ENCODE data around the gene RDM1.

RDM1 gene

DNA sequence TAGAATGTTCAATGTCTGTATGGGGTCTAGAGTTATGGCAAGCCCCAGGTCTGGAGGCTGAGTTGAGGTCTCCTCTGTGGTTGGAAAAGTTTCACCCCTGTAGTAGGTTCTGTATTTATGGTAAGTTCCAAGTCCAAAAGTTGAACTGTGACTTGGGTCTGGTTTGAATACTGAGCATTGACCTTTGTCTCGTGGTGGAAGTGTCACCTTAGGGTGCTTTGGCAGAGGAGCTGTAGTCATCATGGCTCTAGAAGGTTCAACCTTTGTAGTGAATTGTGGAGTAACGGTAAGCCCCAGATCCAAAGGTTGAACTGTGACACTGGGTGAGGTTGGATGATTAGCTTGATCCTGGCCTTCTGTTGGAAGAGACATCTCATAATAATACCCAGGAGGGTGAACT is 17.6 kb downstream of the RDM1 start:
- Histone ChIP-seq H3K79me2 (ENCODE audit: control insufficient read depth, insufficient read depth, low read length, unreplicated experiment) (no peaks in the 10 kb centered on the region), H3K27me3 (ENCODE audit: insufficient read depth, low read length) (0 out of 2 replicates have a peak, but pooled peaks cover 3% of the 10 kb centered on the region), H3K36me3 (ENCODE audit: insufficient read depth, low read length) (no peaks in the 10 kb centered on the region), H2AFZ (ENCODE audit: low read length, unreplicated experiment) (no peak overlapping the region), H3K4me1 (ENCODE audit: control insufficient read depth, insufficient read depth, low read length, unreplicated experiment) (no peaks in the 10 kb centered on the region), H3K27ac (ENCODE audit: low read depth, low read length) (no peak overlapping the region), H3K4me3 (ENCODE audit: low read depth, low read length) (no peak overlapping the region)

DNA sequence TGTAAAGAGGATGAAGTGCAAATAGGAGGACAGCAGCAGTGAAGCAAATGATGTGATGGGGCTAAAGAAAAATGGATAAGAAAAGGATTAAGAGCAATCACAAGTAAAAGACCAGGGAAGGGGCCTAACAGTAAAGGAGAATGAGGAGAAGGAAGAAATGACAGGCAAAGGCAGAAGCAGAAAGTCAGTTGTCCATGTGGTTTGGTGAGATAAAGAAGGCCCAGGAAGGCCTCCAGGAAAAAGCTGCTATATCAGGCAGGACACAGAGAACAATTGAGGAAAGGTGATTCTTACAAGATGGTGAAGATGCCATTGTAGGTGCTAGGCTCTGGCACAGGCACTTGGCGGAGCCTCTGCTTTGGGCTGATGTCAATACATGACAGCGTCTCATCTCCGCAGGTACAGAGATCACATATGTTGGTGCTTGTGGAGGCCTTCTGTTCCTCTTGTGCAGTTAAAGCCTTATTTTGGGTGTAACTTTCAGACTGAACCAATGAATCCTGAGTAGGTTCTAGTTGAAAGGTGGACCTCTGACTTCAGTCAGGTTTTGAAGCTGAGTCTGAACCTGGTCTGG is 18.1 kb downstream of the RDM1 start:
- H3K27me3 ChIP-seq (ENCODE audit: insufficient read depth, low read length): 0 out of 2 replicates have a peak, but pooled peaks cover 3% of the 10 kb centered on the region

DNA sequence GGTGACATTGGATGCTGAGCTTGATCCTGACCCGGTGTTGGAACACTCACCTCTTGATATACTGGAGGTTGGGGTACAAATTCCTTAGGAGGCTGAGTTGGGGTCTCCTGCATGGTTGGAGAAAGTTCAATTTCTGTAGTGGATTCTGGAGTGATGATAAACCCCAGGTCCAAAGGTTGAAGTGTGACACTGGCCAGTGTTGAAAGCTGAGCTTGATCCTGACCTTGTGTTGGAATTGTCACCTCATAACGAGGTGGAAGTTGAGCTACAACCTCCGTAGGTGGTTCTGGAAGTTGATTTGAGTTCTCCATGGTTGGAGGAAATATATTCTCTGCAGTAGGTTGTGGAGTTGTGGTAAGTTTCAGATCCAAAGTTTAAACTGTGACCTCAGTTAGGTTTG is 21.2 kb downstream of the RDM1 start:
- Histone ChIP-seq H2AFZ (ENCODE audit: low read length, unreplicated experiment) (no peak overlapping the region), H3K27me3 (ENCODE audit: insufficient read depth, low read length) (0 out of 2 replicates have a peak, but pooled peaks cover 3% of the 10 kb centered on the region), H3K27ac (ENCODE audit: low read depth, low read length) (no peak overlapping the region), H3K79me2 (ENCODE audit: control insufficient read depth, insufficient read depth, low read length, unreplicated experiment) (no peaks in the 10 kb centered on the region), H3K4me1 (ENCODE audit: control insufficient read depth, insufficient read depth, low read length, unreplicated experiment) (no peaks in the 10 kb centered on the region), H3K36me3 (ENCODE audit: insufficient read depth, low read length) (no peaks in the 10 kb centered on the region), H3K4me3 (ENCODE audit: low read depth, low read length) (no peak overlapping the region)

More for the DNA sequence above, 18.1 kb downstream of the RDM1 start:
- no peak overlapping the region for H3K4me3 ChIP-seq (ENCODE audit: low read depth, low read length)
- no peak overlapping the region for H2AFZ ChIP-seq (ENCODE audit: low read length, unreplicated experiment)
- no peak overlapping the region for H3K27ac ChIP-seq (ENCODE audit: low read depth, low read length)
- no peaks in the 10 kb centered on the region for H3K79me2 ChIP-seq (ENCODE audit: control insufficient read depth, insufficient read depth, low read length, unreplicated experiment)
- H3K4me1 ChIP-seq (ENCODE audit: control insufficient read depth, insufficient read depth, low read length, unreplicated experiment): no peaks in the 10 kb centered on the region
- H3K36me3 ChIP-seq (ENCODE audit: insufficient read depth, low read length): no peaks in the 10 kb centered on the region

DNA sequence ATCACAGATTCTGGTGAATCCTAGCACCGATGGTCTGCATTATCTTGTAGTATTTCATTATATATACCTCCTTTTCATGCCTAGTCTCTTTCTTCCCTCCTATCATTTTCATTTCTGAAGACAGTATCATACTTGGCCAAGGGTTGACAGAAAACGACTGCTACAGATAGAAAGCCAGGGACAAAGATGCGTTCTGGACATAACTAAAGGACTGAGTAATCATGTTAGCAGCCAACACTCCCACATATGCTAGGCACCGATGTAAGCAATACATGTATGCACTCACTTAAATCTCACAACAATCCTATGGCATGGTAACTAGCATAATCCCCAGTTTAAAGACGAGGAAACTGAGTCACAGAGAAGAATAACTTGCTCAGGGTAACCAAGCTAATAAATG is 22.9 kb downstream of the RDM1 start:
- H3K27me3 ChIP-seq (ENCODE audit: insufficient read depth, low read length): 0 out of 2 replicates have a peak, but pooled peaks cover 3% of the 10 kb centered on the region
- H3K36me3 ChIP-seq (ENCODE audit: insufficient read depth, low read length): no peaks in the 10 kb centered on the region
- H2AFZ ChIP-seq (ENCODE audit: low read length, unreplicated experiment): no peak overlapping the region
- no peaks in the 10 kb centered on the region for H3K4me1 ChIP-seq (ENCODE audit: control insufficient read depth, insufficient read depth, low read length, unreplicated experiment)
- no peak overlapping the region for H3K27ac ChIP-seq (ENCODE audit: low read depth, low read length)
- H3K79me2 ChIP-seq (ENCODE audit: control insufficient read depth, insufficient read depth, low read length, unreplicated experiment): no peaks in the 10 kb centered on the region
- no peak overlapping the region for H3K4me3 ChIP-seq (ENCODE audit: low read depth, low read length)

DNA sequence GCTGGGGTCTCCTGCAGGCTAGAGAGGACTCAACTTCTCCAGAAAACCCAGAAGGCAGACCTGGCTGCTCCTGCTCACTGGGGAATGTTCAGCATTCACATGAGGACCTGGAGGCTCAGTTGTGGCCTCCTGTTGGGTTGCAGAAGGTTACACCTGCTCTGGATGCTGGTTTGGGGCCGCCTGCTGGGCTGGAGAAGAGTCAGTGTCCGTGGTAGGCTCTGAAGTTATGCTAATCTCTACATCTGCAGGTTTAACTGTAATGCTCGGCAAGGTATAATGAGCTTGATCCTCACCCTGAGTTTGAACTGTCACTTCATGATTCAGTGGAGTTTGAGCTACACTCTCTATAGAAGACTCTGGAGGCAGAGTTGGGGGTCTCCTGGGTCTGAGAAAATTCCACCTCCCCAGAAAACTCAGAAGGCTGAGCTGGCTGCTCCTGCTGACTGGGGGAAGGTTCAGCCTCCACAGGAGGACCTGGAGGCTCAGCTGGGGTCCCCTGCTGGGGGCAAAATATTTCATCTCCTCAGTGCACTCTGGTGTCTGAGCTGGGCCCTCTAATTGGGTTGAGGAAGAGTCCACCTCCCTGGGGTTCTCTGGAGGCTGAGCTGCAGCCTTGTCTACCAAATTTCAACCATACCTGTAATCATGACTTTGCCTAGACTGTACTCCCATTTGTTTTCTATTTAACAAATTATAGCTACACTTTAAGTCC is 23.5 kb downstream of the RDM1 start:
- Histone ChIP-seq H3K4me1 (ENCODE audit: control insufficient read depth, insufficient read depth, low read length, unreplicated experiment) (no peaks in the 10 kb centered on the region), H3K36me3 (ENCODE audit: insufficient read depth, low read length) (no peaks in the 10 kb centered on the region), H2AFZ (ENCODE audit: low read length, unreplicated experiment) (no peak overlapping the region), H3K27ac (ENCODE audit: low read depth, low read length) (no peak overlapping the region), H3K4me3 (ENCODE audit: low read depth, low read length) (no peak overlapping the region), H3K79me2 (ENCODE audit: control insufficient read depth, insufficient read depth, low read length, unreplicated experiment) (no peaks in the 10 kb centered on the region), H3K27me3 (ENCODE audit: insufficient read depth, low read length) (0 out of 2 replicates have a peak, but pooled peaks cover 3% of the 10 kb centered on the region)

DNA sequence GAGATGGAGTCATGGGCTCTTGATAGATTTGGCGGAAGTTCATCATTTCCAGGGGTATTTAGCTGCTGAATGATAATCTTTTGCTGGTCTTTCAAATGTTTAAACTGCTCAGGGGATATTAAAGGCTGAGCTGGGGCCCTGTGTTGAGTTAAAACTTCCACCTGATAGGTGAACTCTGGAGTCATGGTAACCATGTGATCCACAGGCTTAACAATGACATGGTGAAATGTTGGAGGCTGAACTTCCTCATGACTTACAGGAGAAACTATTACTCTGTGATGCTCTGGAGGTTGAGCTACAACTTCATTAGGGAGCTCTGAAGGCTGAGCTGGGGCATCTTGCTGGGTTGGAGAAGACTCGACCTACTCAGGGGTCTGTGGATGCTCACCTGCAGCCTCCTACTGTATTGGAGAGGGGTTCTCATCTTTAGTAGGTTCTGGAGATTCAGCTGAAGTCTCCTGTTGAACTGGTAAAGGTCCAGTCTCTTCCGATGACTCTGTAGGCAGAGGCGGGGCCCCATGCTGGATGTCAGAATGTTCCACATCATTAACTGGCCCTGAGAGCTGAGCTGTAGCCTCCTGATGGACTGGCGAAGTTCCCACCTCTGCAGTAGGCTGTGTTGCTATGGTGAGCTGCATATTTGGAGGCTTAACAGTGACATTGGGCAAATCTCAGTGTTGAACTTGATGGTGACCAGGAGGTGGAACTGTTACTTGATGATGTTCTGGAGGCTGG is 24.2 kb downstream of the RDM1 start:
- H3K4me3 ChIP-seq (ENCODE audit: low read depth, low read length): no peak overlapping the region

DNA sequence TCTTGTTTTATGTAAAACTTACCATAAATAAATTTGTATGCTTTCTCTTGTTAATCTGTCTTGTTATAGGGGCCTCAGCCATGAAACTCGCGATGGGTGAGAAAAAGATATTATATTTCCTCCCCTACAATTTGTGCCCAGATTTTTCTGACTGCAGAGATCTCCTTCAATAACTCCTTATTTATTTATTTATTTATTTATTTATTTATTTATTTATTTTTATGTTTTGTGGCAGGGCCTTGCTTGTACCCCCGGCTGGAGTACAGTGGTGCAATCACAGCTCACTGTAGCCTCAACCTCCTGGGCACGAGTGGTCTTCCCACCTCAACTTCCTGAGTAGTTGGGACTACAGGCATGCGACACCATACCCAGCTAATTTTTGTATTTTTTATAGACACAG is 27.1 kb downstream of the RDM1 start:
- Histone ChIP-seq H3K27ac (ENCODE audit: low read depth, low read length) (no peak overlapping the region), H2AFZ (ENCODE audit: low read length, unreplicated experiment) (no peak overlapping the region), H3K4me3 (ENCODE audit: low read depth, low read length) (no peak overlapping the region), H3K36me3 (ENCODE audit: insufficient read depth, low read length) (no peaks in the 10 kb centered on the region), H3K27me3 (ENCODE audit: insufficient read depth, low read length) (no peaks in the 10 kb centered on the region), H3K79me2 (ENCODE audit: control insufficient read depth, insufficient read depth, low read length, unreplicated experiment) (no peaks in the 10 kb centered on the region), H3K4me1 (ENCODE audit: control insufficient read depth, insufficient read depth, low read length, unreplicated experiment) (no peaks in the 10 kb centered on the region)

More for the DNA sequence above, 24.2 kb downstream of the RDM1 start:
- Histone ChIP-seq H3K27me3 (ENCODE audit: insufficient read depth, low read length) (no peaks in the 10 kb centered on the region), H3K79me2 (ENCODE audit: control insufficient read depth, insufficient read depth, low read length, unreplicated experiment) (no peaks in the 10 kb centered on the region), H3K27ac (ENCODE audit: low read depth, low read length) (no peak overlapping the region), H2AFZ (ENCODE audit: low read length, unreplicated experiment) (no peak overlapping the region), H3K36me3 (ENCODE audit: insufficient read depth, low read length) (no peaks in the 10 kb centered on the region), H3K4me1 (ENCODE audit: control insufficient read depth, insufficient read depth, low read length, unreplicated experiment) (no peaks in the 10 kb centered on the region)

DNA sequence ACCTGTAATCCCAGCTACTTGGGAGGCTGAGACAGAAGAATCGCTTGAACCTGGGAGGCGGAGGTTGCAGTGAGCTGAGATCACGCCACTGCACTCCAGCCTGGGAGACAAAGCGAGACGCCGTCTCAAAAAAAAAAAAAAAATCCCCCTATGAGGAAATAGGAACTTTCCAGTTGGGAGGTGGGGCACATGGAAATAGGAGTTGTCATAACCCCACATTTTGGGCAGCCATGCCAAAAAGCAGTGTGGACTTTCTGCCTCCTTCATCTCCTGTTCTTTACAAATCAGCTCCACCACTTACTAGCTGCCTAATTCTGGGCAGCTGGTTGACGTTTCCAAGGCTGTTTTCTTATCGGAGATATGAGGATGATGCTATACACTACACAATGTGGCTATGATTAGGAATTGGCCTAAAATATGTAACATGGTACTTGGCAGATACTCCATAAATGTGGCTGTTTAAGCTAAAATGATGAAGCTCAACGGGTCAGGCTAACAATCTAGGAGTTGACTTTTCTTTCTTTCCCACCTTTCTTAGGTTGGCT is 28.9 kb downstream of the RDM1 start:
- H3K79me2 ChIP-seq (ENCODE audit: control insufficient read depth, insufficient read depth, low read length, unreplicated experiment): no peaks in the 10 kb centered on the region
- no peak overlapping the region for H3K4me3 ChIP-seq (ENCODE audit: low read depth, low read length)
- H2AFZ ChIP-seq (ENCODE audit: low read length, unreplicated experiment): no peak overlapping the region
- peaks cover 4% of the 10 kb centered on the region for H3K4me1 ChIP-seq (ENCODE audit: control insufficient read depth, insufficient read depth, low read length, unreplicated experiment)
- H3K36me3 ChIP-seq (ENCODE audit: insufficient read depth, low read length): no peaks in the 10 kb centered on the region
- no peaks in the 10 kb centered on the region for H3K27me3 ChIP-seq (ENCODE audit: insufficient read depth, low read length)
- no peak overlapping the region for H3K27ac ChIP-seq (ENCODE audit: low read depth, low read length)

DNA sequence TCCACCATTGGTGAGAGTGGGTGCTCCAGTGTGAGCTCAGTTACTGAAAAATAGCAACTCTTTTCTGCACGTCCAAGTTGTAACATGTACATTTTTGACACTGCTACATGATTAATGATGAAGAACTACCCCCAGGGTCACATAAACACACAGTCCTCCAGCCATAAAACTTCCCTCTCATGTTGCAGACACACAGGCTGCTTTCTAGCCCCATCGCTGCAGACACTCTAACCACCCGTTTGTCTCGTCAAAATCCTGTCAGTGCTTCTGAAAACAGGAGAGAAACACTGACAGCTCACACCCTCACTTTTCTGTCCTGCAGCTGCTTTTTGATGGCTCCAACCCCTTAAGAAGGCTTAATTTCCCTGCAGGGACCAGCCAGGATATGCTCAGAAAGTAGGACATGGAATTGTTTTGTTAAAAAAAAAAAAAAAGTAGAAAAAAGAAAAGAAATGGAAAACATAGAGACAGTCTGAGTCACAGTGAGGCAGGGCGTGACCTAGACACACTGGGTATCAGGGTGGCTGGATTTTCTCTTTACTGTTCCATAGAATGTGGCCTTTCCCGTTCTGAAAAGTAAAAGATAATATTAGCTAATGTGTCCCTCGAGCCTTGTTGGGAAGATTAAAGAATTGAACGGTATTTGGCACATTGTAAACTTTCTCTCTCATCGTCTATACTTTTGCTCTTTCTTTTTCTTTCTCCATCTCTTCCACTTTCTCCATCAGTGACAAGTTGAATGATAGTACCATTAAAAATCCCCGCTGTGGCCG is 29.7 kb downstream of the RDM1 start:
- H3K27ac ChIP-seq (ENCODE audit: low read depth, low read length): no peak overlapping the region
- H2AFZ ChIP-seq (ENCODE audit: low read length, unreplicated experiment): no peak overlapping the region
- H3K4me3 ChIP-seq (ENCODE audit: low read depth, low read length): no peak overlapping the region
- H3K27me3 ChIP-seq (ENCODE audit: insufficient read depth, low read length): no peaks in the 10 kb centered on the region
- peaks cover 9% of the 10 kb centered on the region for H3K4me1 ChIP-seq (ENCODE audit: control insufficient read depth, insufficient read depth, low read length, unreplicated experiment)
- H3K79me2 ChIP-seq (ENCODE audit: control insufficient read depth, insufficient read depth, low read length, unreplicated experiment): no peaks in the 10 kb centered on the region
- H3K36me3 ChIP-seq (ENCODE audit: insufficient read depth, low read length): no peaks in the 10 kb centered on the region

DNA sequence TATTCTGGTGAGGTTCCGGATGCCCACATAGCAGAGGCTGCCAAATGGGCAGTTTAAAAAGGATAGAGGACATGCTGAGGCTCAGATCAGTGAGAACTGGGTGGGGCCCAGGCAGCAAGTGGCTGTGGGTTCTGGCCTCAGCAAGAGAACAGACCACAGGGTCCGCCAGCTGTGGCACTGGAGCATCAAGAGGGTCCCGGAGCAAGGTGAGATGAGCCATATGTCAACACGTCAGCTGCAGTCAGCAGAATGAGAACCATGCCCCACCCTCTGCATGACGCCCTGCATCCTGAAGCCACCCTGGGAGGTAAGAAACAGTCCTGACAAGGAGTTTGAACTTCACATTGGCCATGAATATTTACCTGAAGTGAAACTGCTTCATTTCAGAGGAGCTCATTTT is 30.3 kb downstream of the RDM1 start:
- Histone ChIP-seq H2AFZ (ENCODE audit: low read length, unreplicated experiment) (no peak overlapping the region), H3K36me3 (ENCODE audit: insufficient read depth, low read length) (no peaks in the 10 kb centered on the region), H3K27ac (ENCODE audit: low read depth, low read length) (no peak overlapping the region), H3K79me2 (ENCODE audit: control insufficient read depth, insufficient read depth, low read length, unreplicated experiment) (no peaks in the 10 kb centered on the region), H3K4me1 (ENCODE audit: control insufficient read depth, insufficient read depth, low read length, unreplicated experiment) (peaks cover 15% of the 10 kb centered on the region), H3K27me3 (ENCODE audit: insufficient read depth, low read length) (no peaks in the 10 kb centered on the region), H3K4me3 (ENCODE audit: low read depth, low read length) (no peak overlapping the region)

Measured in ACC112 (cell line).